Measurements from ENCODE around the gene DAD1. TPM values are rescaled to one million over a fixed set of nuclear protein-coding genes. Genes with fewer than 3 reads are reported as not detected.

The DAD1 gene
- total RNA-seq, 1 donor: 564 TPM

- TF ChIP-seq CTCF (IDR thresholded peaks at IDR 0.05; ENCODE audit: insufficient read depth, low read length): no peak
- no peak for DNase-seq (ENCODE audit: low read depth)
Measured at GRCh38 chr14:22558221-22558913, 30.7 kb downstream of the DAD1 start.

GRCh38 chr14:22557846-22558220 is 31.2 kb downstream of the DAD1 start:
- no peak for TF ChIP-seq CTCF (IDR thresholded peaks at IDR 0.05; ENCODE audit: insufficient read depth, low read length)
- no peak overlapping the region for H3K4me3 ChIP-seq (ENCODE audit: low read depth, low read length)
- no peak for DNase-seq (ENCODE audit: low read depth)

More at GRCh38 chr14:22558221-22558913, 30.7 kb downstream of the DAD1 start:
- H3K4me3 ChIP-seq (ENCODE audit: low read depth, low read length): no peak overlapping the region

GRCh38 chr14:22556990-22557623 is 31.9 kb downstream of the DAD1 start:
- H3K4me3 ChIP-seq (ENCODE audit: low read depth, low read length): peak overlapping the region; percentile 58
- TF ChIP-seq CTCF (IDR thresholded peaks at IDR 0.05; ENCODE audit: insufficient read depth, low read length): peak; percentile 83
- DNase-seq (ENCODE audit: low read depth): peak; percentile 75

DNA sequence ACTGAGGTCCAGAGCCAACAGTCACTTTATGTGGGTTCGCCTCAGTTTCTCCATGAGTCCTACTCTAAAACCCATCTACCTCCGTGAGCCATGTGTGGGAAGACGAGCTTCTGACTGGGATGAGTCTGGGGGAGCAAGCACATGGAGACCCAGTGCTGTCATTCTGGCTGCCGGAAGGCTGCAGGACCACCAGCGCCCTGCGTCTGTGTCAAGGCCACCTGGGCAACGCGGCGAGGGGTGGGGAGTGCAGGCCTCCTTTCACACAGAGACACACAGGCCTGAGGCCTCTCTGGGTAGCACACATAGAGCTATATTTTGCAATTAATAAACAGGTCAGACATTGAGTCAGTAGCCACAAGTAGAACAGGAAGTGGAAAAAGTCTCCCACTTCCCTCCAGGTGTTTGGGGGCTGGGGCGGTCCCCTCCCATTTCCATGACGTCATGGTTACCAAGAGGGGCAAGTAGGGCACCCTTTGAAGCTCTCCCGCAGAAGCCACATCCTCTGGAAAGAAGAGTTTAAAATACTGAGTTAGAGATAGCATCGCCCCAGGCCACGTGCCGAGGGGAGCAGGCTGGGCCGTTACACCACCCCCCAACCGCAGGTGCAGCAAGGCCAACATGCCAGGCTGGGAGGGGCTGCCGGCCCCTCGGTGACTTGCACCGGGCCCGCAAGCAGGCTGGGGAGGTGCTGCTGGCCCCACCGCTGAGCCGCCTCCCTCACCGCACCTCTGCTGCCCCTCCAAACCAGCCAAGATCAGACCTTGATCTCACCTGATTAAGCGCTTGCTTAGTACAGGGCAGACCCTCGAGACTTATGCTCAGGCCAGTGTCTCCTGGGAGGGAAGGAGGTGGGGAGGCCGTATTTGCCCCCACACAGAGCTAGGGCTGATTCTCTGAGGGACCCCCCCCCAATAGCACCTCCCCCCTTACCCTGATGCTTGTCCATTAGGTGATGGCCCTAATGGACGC is 32.7 kb downstream of the DAD1 start:
- TF ChIP-seq CTCF (IDR thresholded peaks at IDR 0.05; ENCODE audit: insufficient read depth, low read length): no peak
- DNase-seq (ENCODE audit: low read depth): no peak
- H3K4me3 ChIP-seq (ENCODE audit: low read depth, low read length): no peak overlapping the region

DNA sequence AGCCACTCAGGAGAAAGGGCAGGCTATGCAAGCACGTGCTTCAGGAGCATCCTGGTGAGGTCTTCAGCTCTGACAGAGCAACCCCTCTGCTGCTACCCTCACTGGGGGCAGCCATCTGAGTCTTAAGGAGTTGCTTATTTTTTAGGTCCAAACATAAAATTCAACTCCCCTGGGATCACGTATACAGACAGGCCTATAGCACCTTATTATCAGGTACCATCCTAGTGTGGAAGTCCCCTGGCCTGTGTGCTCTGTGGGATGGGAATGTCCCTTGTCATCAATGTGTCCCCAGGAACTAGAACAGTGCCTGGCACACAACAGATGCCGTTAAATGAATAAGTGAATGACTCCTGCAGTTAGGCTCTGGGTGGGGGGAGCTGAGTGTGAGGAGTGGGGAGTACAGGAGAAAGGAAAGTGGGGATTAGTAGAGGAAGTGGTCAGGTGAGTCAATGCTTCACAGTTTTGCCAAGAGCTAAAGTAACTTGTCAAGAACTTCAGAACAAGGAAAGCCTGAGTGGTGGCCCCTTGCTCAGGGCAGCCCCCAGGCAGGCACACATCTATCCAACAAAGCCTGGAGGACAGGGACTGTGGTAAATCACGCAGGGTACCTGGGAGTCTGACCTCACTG is 33.5 kb downstream of the DAD1 start:
- H3K4me3 ChIP-seq (ENCODE audit: low read depth, low read length): no peak overlapping the region
- TF ChIP-seq CTCF (IDR thresholded peaks at IDR 0.05; ENCODE audit: insufficient read depth, low read length): no peak
- DNase-seq (ENCODE audit: low read depth): no peak
